K562 (cell line): Measurements from ENCODE around the gene CDK5RAP3. TPM values are rescaled to one million over a fixed set of nuclear protein-coding genes. Genes with fewer than 3 reads are reported as not detected.

ENCODE experiments used
- ATAC-seq: fragments of 200-7000 bp; cut with Tn5 transposase; 3 replicates; pipeline ENCODE4 v1.9.1; 2020; ENCODE audit warnings: moderate library complexity
- BruUV-seq: library from RNA; stranded (reverse); fragments of 400-500 nt; replicated peaks from 2 replicates; lab custom pipeline; 2021; lab: Mats Ljungman, UMichigan
- CTCF ChIA-PET: fragments of 300-600 bp; formaldehyde crosslinking; extraction: SDS; loops from one replicate; lab custom pipeline; 2021; ENCODE audit warnings: low intra/inter-chr PET ratio; lab: Yijun Ruan, JAX
- POLR2A ChIA-PET: fragments of 300-600, 350-650 bp; sonication (Branson Sonifier 250); formaldehyde crosslinking; extraction: SDS; loops from one replicate; lab custom pipeline; 2021; ENCODE audit warnings: antibody characterized with exemption, inconsistent platforms; lab: Yijun Ruan, JAX
- DNase-seq, 4 experiments: peaks; one replicate each; pipeline versions ENCODE4 v3.0.0 to v3.0.0-alpha.2; 2011 to 2018; ENCODE audit warnings: low spot score in 3 of 4, mixed read lengths in 3 of 4; ENCODE audit errors: extremely low read depth in 1 of 4
- FAIRE-seq: peaks from 2 replicates; lab custom pipeline; 2011; peaks lifted over from hg19 to GRCh38; lab: Jason Lieb, UNC
- H2AFZ ChIP-seq: 2 replicates; pipeline ENCODE4 v1.6.0; 2011; ENCODE audit warnings: low read depth, low read length, control low read depth, inconsistent platforms
- H3K27ac ChIP-seq: fragments of 200-600 bp; 3 replicates; pipeline ENCODE4 v1.8.0; 2011; ENCODE audit warnings: low read depth, mild to moderate bottlenecking, control low read depth, inconsistent platforms, low read length, moderate library complexity, mixed read lengths; ENCODE audit errors: extremely low read depth
- H3K27me3 ChIP-seq, 2 experiments: fragments of 300-600 bp in 1 of 2; 2 replicates in 1 of 2; 3 replicates in 1 of 2; pipeline versions ENCODE4 v1.6.0 to v1.8.0; 2011; ENCODE audit warnings: inconsistent platforms in 2 of 2, low read length in 2 of 2, mild to moderate bottlenecking in 1 of 2, mixed read lengths in 1 of 2, moderate library complexity in 1 of 2; ENCODE audit not compliant: control insufficient read depth in 2 of 2, insufficient read depth in 2 of 2
- H3K36me3 ChIP-seq: fragments of 300-600 bp; 3 replicates; pipeline ENCODE4 v1.8.0; 2011; ENCODE audit warnings: mild to moderate bottlenecking, low read length, inconsistent platforms; ENCODE audit not compliant: control insufficient read depth, insufficient read depth
- H3K4me1 ChIP-seq, 2 experiments: fragments of 200-600 bp in 1 of 2; replicated peaks in 1 of 2; 2 replicates in 1 of 2; 3 replicates in 1 of 2; pipeline versions ENCODE4 v1.5.1 to v1.8.0; 2011; ENCODE audit warnings: inconsistent platforms in 2 of 2, low read length in 2 of 2, mild to moderate bottlenecking in 1 of 2, mixed read lengths in 1 of 2, moderate library complexity in 1 of 2; ENCODE audit not compliant: control insufficient read depth in 2 of 2, insufficient read depth in 2 of 2
- H3K4me2 ChIP-seq: 2 replicates; pipeline ENCODE4 v1.6.1; 2011; ENCODE audit warnings: low read length, control low read depth, inconsistent platforms, mixed read lengths; ENCODE audit not compliant: insufficient read depth
- H3K4me3 ChIP-seq: fragments of 200-600 bp; sonication (generic), shearing (Covaris generic); 2 replicates; pipeline ENCODE4 v1.5.1; 2016; ENCODE audit warnings: control low read depth, inconsistent platforms
- H3K79me2 ChIP-seq: fragments of 200-600 bp; 3 replicates; pipeline ENCODE4 v1.8.0; 2011; ENCODE audit warnings: low read length, inconsistent platforms; ENCODE audit not compliant: control insufficient read depth, insufficient read depth
- H3K9ac ChIP-seq, 2 experiments: 2 replicates each; pipeline versions ENCODE4 v1.6.0 to v1.6.1; 2011; ENCODE audit warnings: low read depth in 2 of 2, low read length in 2 of 2, control low read depth in 1 of 2, inconsistent platforms in 1 of 2, mild to moderate bottlenecking in 1 of 2, mixed read lengths in 1 of 2; ENCODE audit not compliant: insufficient read depth in 1 of 2
- H3K9me1 ChIP-seq: one replicate; pipeline ENCODE4 v1.6.0; 2011; ENCODE audit warnings: inconsistent platforms, mild to moderate bottlenecking, low read length, moderate library complexity; ENCODE audit not compliant: control insufficient read depth, insufficient read depth
- H3K9me3 ChIP-seq: replicated peaks from 2 replicates; pipeline ENCODE4 v1.5.1; 2011; ENCODE audit warnings: low read depth, low read length, inconsistent platforms; ENCODE audit not compliant: control insufficient read depth, insufficient read depth
- H4K20me1 ChIP-seq: replicated peaks from 2 replicates; pipeline ENCODE4 v1.6.1; 2011; ENCODE audit warnings: low read length, inconsistent platforms, mixed read lengths; ENCODE audit not compliant: control insufficient read depth, insufficient read depth
- E2F3 ChIP-seq: fragments of 250-450 bp; sonication (Bioruptor Pico); IDR thresholded peaks from 2 replicates; pipeline ENCODE4 v1.4.0; 2020; ENCODE audit warnings: mild to moderate bottlenecking
- ELF2 ChIP-seq: fragments of 250-450 bp; sonication (Bioruptor Pico); IDR thresholded peaks from 2 replicates; pipeline ENCODE4 v1.5.0; 2021; ENCODE audit warnings: mild to moderate bottlenecking
- HNRNPL ChIP-seq: fragments of 200-400 bp; formaldehyde crosslinking; IDR thresholded peaks from 2 replicates; pipeline ENCODE4 v1.6.1; 2017; ENCODE audit warnings: low read depth, mild to moderate bottlenecking, low read length
- JUN ChIP-seq, 2 experiments: sonication (generic) in 1 of 2; formaldehyde crosslinking in 1 of 2; IDR thresholded peaks; 2 replicates each; pipeline versions ENCODE4 v1.6.1 to v1.8.0; 2012 to 2022; ENCODE audit warnings: borderline replicate concordance in 2 of 2, mild to moderate bottlenecking in 2 of 2, improper control_type of control experiment in 1 of 2, low read depth in 1 of 2, low read length in 1 of 2, missing genetic modification reagents in 1 of 2
- MAFK ChIP-seq: IDR thresholded peaks from 2 replicates; pipeline ENCODE4 v1.6.1; 2011; ENCODE audit warnings: low read length, improper control_type of control experiment
- MEIS2 ChIP-seq: fragments of 450-650 bp; IDR thresholded peaks from 2 replicates; pipeline ENCODE4 v1.6.1; 2014; ENCODE audit warnings: mild to moderate bottlenecking; ENCODE audit not compliant: partially characterized antibody
- PCBP1 ChIP-seq: fragments of 200-400 bp; formaldehyde crosslinking; IDR thresholded peaks from 2 replicates; pipeline ENCODE4 v1.6.1; 2018; ENCODE audit warnings: mild to moderate bottlenecking, low read depth, low read length; ENCODE audit not compliant: poor library complexity, severe bottlenecking
- PCBP2 ChIP-seq: fragments of 200-400 bp; formaldehyde crosslinking; IDR thresholded peaks from 2 replicates; pipeline ENCODE4 v1.6.1; 2018; ENCODE audit warnings: low read length, low read depth, mild to moderate bottlenecking, moderate library complexity; ENCODE audit not compliant: poor library complexity, severe bottlenecking
- PKNOX1 ChIP-seq: fragments of 450-650 bp; IDR thresholded peaks from 2 replicates; pipeline ENCODE4 v1.6.1; 2016
- PTRF ChIP-seq: fragments of 450-650 bp; IDR thresholded peaks from 2 replicates; pipeline ENCODE4 v1.6.1; 2016; ENCODE audit warnings: mild to moderate bottlenecking, missing genetic modification characterization, missing compliant biosample characterization
- RBFOX2 ChIP-seq: fragments of 200-400 bp; formaldehyde crosslinking; IDR thresholded peaks from 2 replicates; pipeline ENCODE4 v1.6.1; 2017; ENCODE audit warnings: low read depth, mild to moderate bottlenecking, low read length, moderate library complexity
- RCOR1 ChIP-seq, 2 experiments: IDR thresholded peaks; 2 replicates each; pipeline ENCODE4 v1.6.1; 2012; ENCODE audit warnings: low read depth in 2 of 2, low read length in 2 of 2, borderline replicate concordance in 1 of 2, improper control_type of control experiment in 1 of 2
- SNIP1 ChIP-seq: fragments of 450-650 bp; IDR thresholded peaks from 2 replicates; pipeline ENCODE4 v1.7.1; 2017; ENCODE audit warnings: low read depth, mild to moderate bottlenecking
- SOX6 ChIP-seq: fragments of 450-650 bp; IDR thresholded peaks from 2 replicates; pipeline ENCODE4 v1.6.1; 2014; ENCODE audit warnings: mild to moderate bottlenecking
- TAL1 ChIP-seq: fragments of 450-650 bp; IDR thresholded peaks from 2 replicates; pipeline ENCODE4 v1.6.1; 2016; ENCODE audit warnings: mild to moderate bottlenecking
- ZFP36 ChIP-seq: fragments of 150-350 bp; IDR thresholded peaks from 2 replicates; pipeline ENCODE4 v1.6.1; 2018; ENCODE audit warnings: low read length, low read depth; ENCODE audit not compliant: partially characterized antibody
- ZNF184 ChIP-seq: sonication (generic); formaldehyde crosslinking; IDR thresholded peaks from 2 replicates; pipeline ENCODE4 v1.5.0; 2020; ENCODE audit warnings: missing genetic modification reagents
- ZNF224 ChIP-seq: sonication (generic); formaldehyde crosslinking; IDR thresholded peaks from 2 replicates; pipeline ENCODE4 v1.8.0; 2022; ENCODE audit warnings: mild to moderate bottlenecking, missing genetic modification reagents
- ZNF444 ChIP-seq: fragments of 250-450 bp; sonication (Bioruptor Pico); IDR thresholded peaks from 2 replicates; pipeline ENCODE4 v1.4.0; 2020; ENCODE audit warnings: mild to moderate bottlenecking, moderate library complexity
- ZNF707 ChIP-seq: fragments of 250-450 bp; sonication (Bioruptor Pico); conservative IDR thresholded peaks from 2 replicates; pipeline ENCODE4 v1.8.0; 2022; ENCODE audit warnings: inconsistent platforms, mild to moderate bottlenecking, moderate library complexity
- WGBS: fragments of 100-300 bp; shearing (Covaris generic); methylation state at CpG from one replicate; pipeline ENCODE4 v1.1.6; 2016; ENCODE audit warnings: low coverage, mixed read lengths; ENCODE audit not compliant: insufficient coverage; ENCODE audit errors: missing lambda C conversion rate; 5-methylcytosine and 5-hydroxymethylcytosine counted together
- in situ Hi-C: fragments of 300-500 bp; cut with MboI; formaldehyde crosslinking; loops from 4 replicates; pipeline ENCODE4 v1.15.0; 2018; ENCODE audit warnings: inconsistent platforms, mixed read lengths
- intact Hi-C: fragments of 100-400 bp; cut with micrococcal nuclease; formaldehyde crosslinking; loops from 2 replicates; pipeline ENCODE4 v1.14.2; 2022
- polyA plus RNA-seq, 8 experiments: library from polyadenylated mRNA; depleted of rRNA in 4 of 8; stranded (reverse) in 5 of 8; unstranded in 3 of 8; fragments of >200 nt; fragmentation: Nextera tagmentation in 2 of 8; fragmentation: Illumina TruSeq in 1 of 8; extraction: Ambion mirVana in 2 of 8; extraction: Trizol in 1 of 8; gene quantifications; 2 replicates each; pipeline versions ENCODE4 v1.2.1 to v1.2.3, GENCODE V29; 2011 to 2014; ENCODE audit warnings: inconsistent platforms in 1 of 8, missing spikeins in 1 of 8
- total RNA-seq, 7 experiments: library from RNA; depleted of rRNA in 6 of 7; stranded (reverse); fragments of >200 nt in 6 of 7; fragmentation: Illumina TruSeq in 2 of 7; extraction: Trizol in 2 of 7; gene quantifications; 2 replicates each; pipeline versions ENCODE4 v1.2.1 to v1.2.3, GENCODE V29; 2011 to 2021; ENCODE audit warnings: low replicate concordance in 1 of 7

CDK5RAP3 gene
- total and polyA plus RNA-seq, 9 of the 15 experiments (the other 6 are each of a cell fraction or from before 2014, with no cell fraction given) = 44.2 to 202 (median 91.5) TPM

- ChIA-PET POLR2A (interaction anchor here (0.5 kb wide), 1 partner anchor 205 kb away, joined by 3 read pairs; no protein-coding TSS in a partner anchor), CTCF (interaction anchor here (4.7 kb wide), 1 partner anchor 51 kb away, joined by 54 read pairs; no protein-coding TSS in a partner anchor)
- H3K9ac ChIP-seq = no peak overlapping the region
- no peak overlapping the region for H2AFZ ChIP-seq
- H4K20me1 ChIP-seq = no peaks in the 10 kb centered on the region
- H3K27me3 ChIP-seq = no peaks in the 10 kb centered on the region
- peaks cover 23 to 39% of the 10 kb centered on the region in 2 experiments; a peak in 4 of 5 replicates for H3K4me1 ChIP-seq
- intact Hi-C loops (loop anchor here (2.0 to 10.0 kb wide), 2 partner anchors 25 to 231 kb away; partner anchors contain the start of gene NFE2L1), in situ Hi-C loops (no loop called here)
- H3K9me3 ChIP-seq = no peaks in the 10 kb centered on the region
- no peak overlapping the region for H3K27ac ChIP-seq
- H3K79me2 ChIP-seq = no peaks in the 10 kb centered on the region
- ATAC-seq (no peak), FAIRE-seq (no peak), DNase-seq (peak in 1 of 4 experiments; percentile 33)
- no peaks in the 10 kb centered on the region for H3K36me3 ChIP-seq
- BruUV-seq = no TSS peak
- H3K4me3 ChIP-seq = no peak overlapping the region
- TF ChIP-seq RCOR1 (IDR thresholded peaks at IDR 0.05; ENCODE audit: borderline replicate concordance in 1 of 2, low read depth in 2 of 2, low read length in 2 of 2) (no peak), MEIS2 (peak; percentile 49), PTRF (tag) (no peak), RBFOX2 (no peak), PCBP1 (peak; percentile 33), ZFP36 (no peak), ELF2 (CRISPR knock-in tag) (no peak), ZNF184 (CRISPR knock-in tag) (no peak), ZNF444 (CRISPR knock-in tag) (no peak), MAFK (no peak), JUN (IDR thresholded peaks at IDR 0.05; ENCODE audit: borderline replicate concordance, low read depth, low read length) (no peak), JUN (CRISPR knock-in tag; IDR thresholded peaks at IDR 0.05; ENCODE audit: borderline replicate concordance) (no peak), TAL1 (no peak), ZNF707 (CRISPR knock-in tag) (no peak), PKNOX1 (peak; percentile 26; the same call in 1 of the 2 replicates), HNRNPL (no peak), ZNF224 (CRISPR knock-in tag) (no peak), E2F3 (CRISPR knock-in tag) (no peak), SOX6 (no peak), SNIP1 (no peak), PCBP2 (no peak)
- 73% methylated on average over 37 of the region's 54 CpGs for WGBS
- no peaks in the 10 kb centered on the region for H3K9me1 ChIP-seq
- H3K4me2 ChIP-seq = no peak overlapping the region
Observed at GRCh38 chr17:48023400-48024148, 52.7 kb downstream of the CDK5RAP3 start.
